ENCODE results near the gene MEIS1.

MEIS1 gene

DNA sequence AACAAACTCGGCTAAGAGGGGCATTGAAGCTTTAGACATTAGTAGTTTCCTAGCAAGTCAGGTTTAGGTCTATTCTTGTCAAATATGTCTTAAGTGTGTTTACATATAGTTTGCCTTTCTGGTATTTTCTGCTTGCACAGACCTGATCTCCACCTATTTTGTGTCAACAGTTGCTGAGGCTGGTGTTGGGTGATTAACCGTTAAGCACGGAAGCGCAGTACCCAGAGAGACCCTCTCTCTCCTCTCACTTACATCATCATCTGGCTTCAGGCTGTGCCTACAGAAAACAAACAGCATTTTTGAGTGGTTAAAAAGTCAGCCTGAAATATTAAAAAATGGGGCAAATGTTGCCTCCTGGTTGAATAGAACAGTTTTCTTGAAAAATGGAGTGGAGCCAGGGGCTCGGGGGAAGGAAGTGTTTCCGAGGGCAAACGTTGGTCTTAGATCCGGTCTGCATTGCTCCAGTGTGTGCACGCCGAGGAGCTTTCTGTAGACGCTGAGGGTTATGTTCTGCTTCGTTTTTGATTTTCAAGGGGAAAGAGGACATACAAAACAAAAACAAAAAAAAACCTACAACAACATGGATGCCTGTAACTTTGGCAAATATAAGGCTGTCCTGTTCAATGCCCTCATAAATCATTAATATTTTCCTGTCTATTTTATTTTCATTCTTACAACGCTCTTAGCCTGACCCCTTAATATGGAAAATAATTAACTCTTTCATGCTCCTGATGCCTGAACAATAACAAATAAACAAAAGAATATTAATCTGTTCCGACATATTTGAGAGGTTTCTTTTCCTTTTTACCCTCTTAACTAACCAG lies 120.8 kb downstream of the MEIS1 start:
- POLR2A ChIA-PET (ENCODE audit: low non-redundant PET) = no interaction called here
- DNase-seq (ENCODE audit: low spot score) = no peak
- TF ChIP-seq, protein P1, sequence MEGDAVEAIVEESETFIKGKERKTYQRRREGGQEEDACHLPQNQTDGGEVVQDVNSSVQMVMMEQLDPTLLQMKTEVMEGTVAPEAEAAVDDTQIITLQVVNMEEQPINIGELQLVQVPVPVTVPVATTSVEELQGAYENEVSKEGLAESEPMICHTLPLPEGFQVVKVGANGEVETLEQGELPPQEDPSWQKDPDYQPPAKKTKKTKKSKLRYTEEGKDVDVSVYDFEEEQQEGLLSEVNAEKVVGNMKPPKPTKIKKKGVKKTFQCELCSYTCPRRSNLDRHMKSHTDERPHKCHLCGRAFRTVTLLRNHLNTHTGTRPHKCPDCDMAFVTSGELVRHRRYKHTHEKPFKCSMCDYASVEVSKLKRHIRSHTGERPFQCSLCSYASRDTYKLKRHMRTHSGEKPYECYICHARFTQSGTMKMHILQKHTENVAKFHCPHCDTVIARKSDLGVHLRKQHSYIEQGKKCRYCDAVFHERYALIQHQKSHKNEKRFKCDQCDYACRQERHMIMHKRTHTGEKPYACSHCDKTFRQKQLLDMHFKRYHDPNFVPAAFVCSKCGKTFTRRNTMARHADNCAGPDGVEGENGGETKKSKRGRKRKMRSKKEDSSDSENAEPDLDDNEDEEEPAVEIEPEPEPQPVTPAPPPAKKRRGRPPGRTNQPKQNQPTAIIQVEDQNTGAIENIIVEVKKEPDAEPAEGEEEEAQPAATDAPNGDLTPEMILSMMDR (conservative IDR thresholded peaks at IDR 0.05; ENCODE audit: low read depth) = no peak
- CTCF ChIA-PET = interaction anchor here (0.6 kb wide), 1 partner anchor 40 kb away, joined by 4 read pairs; no protein-coding TSS in a partner anchor
- H3K27ac ChIP-seq = peak overlapping the region; percentile 64

DNA sequence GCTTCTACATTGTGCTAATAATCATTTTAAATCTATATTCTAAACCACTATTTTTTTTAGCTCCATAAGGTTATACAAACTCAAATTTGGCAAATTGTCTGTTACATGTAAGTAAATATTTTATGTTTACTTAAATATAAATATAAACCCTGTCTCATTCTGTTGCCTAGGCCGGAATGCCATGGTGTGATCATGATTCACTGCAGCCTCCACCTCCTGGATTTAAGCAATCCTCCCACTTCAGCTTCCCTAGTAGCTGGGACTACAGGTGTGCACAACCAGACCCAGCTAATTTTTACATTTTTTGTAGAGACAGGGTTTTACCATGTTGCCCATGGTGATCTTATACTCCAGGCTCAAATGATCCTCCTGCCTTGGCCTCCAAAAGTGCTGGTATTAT lies 124.7 kb downstream of the MEIS1 start:
- ChIA-PET CTCF (interaction anchor here (0.6 kb wide), 1 partner anchor 517 kb away, joined by 3 read pairs; no protein-coding TSS in a partner anchor), POLR2A (ENCODE audit: low non-redundant PET) (no interaction called here)
- H3K27ac ChIP-seq = no peak overlapping the region
- TF ChIP-seq, protein P1 (conservative IDR thresholded peaks at IDR 0.05; ENCODE audit: low read depth) = no peak
- DNase-seq (ENCODE audit: low spot score) = no peak

DNA sequence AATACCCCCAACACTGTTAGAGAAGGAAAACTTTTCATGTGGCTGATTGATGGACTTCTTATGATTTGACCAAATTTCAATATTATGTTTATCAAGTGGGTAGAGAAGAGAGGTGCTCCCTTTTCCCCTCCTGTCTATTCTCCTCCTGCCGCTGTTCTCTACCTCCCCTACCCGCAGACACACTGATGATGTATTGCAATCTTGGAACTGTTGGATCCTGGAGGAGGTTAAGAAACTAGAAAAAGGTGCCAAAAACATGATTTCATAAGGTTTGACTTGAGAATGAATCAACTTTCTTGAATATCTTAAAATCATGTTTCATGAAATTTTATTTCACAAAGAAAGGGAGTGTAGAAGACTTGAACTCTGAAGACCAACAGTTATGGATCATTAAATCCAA lies 125.8 kb downstream of the MEIS1 start:
- CTCF ChIA-PET = interaction anchor here (0.6 kb wide), 1 partner anchor 20 kb away, joined by 3 read pairs; no protein-coding TSS in a partner anchor
- DNase-seq (ENCODE audit: low spot score) = no peak
- TF ChIP-seq, protein P1 (conservative IDR thresholded peaks at IDR 0.05; ENCODE audit: low read depth) = no peak
- POLR2A ChIA-PET (ENCODE audit: low non-redundant PET) = no interaction called here
- H3K27ac ChIP-seq = no peak overlapping the region

DNA sequence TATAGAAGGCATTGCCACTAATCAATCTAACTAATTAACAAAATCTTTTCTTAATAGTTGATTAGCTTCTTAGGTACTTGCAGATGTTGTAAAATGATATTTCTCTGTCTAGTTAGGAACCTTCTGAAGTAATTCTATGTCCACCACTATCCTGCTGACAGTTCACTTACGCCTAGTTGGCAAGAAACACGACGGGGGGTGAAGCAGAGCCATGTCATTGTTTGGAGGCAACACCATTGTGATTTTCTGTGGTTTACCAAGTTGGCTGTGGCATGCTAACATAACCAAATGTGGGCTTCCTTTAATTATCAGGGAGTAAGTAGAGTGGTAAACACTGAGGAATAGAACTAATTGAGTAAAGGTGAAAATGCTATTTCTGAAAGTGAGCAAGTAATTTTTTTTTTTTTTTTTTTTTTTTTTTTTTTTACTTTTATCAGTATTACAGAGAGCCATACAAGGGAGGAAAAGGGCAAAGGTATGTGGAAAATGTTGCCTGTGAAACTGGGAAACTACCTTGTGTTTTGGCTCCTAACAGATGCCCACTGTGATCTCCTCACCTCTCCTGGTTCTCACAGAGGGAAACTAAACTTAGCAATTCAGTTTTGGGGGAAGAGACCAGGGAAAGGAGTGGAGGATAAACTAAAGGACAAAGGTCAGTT lies 126.8 kb downstream of the MEIS1 start:
- no peak overlapping the region for H3K27ac ChIP-seq
- CTCF ChIA-PET = no interaction called here
- no peak for DNase-seq (ENCODE audit: low spot score)
- TF ChIP-seq, protein P1 (conservative IDR thresholded peaks at IDR 0.05; ENCODE audit: low read depth) = no peak
- POLR2A ChIA-PET (ENCODE audit: low non-redundant PET) = no interaction called here

DNA sequence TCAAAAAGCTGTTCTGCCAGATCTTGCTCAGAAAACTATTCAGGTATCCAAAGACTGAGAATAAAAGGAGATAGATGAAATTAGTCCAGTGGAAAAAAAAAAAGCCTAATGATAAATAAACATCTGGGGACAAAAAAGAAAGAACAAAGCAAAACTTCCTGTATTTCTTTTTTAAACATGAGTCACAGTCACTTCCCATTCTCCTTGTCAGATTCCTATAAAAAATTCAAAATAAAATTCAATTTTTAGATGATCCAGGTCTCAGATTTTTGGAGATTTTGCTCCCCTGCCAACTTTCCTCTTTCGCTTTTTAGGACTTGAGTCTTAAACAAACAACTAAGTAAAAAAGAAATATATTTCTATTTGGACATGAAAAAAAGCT lies 127.4 kb downstream of the MEIS1 start:
- CTCF ChIA-PET = no interaction called here
- DNase-seq (ENCODE audit: low spot score) = no peak
- TF ChIP-seq, protein P1 (conservative IDR thresholded peaks at IDR 0.05; ENCODE audit: low read depth) = no peak
- POLR2A ChIA-PET (ENCODE audit: low non-redundant PET) = no interaction called here
- H3K27ac ChIP-seq = no peak overlapping the region

DNA sequence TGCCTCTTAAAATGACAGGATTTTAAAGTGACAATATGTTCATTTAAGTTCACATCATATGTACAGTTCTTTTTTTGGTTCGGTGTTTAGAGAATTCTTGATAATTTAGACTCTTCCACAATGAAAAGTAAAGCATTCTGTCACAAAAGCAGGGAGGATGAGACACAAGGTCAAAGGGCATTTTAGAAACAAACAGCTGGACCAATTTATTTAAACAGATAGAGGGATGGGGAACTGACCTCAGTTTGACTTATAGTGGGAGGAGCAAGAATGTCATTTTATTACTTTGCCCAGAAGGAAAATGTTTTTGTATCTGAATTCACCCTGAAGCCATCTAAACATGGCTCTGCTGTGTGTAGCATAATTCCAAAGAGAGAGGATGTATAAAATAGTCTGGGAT lies 128.5 kb downstream of the MEIS1 start:
- CTCF ChIA-PET = interaction anchor here (0.6 kb wide), 1 partner anchor 563 kb away, joined by 4 read pairs; no protein-coding TSS in a partner anchor
- no peak overlapping the region for H3K27ac ChIP-seq
- TF ChIP-seq, protein P1 (conservative IDR thresholded peaks at IDR 0.05; ENCODE audit: low read depth) = no peak
- POLR2A ChIA-PET (ENCODE audit: low non-redundant PET) = no interaction called here
- DNase-seq (ENCODE audit: low spot score) = no peak

All from RWPE1 (cell line).